Erythroblast (primary cell): ENCODE results near the gene RAB11A.

Experiments used
- GATA1 ChIP-seq: IDR thresholded peaks from 2 replicates; pipeline ENCODE4 v1.6.1; 2011; ENCODE audit warnings: low read depth, mild to moderate bottlenecking, control low read depth, low read length, moderate library complexity
- POLR2A ChIP-seq: IDR thresholded peaks from 2 replicates; pipeline ENCODE4 v1.6.1; 2011; ENCODE audit warnings: mild to moderate bottlenecking, low read length

DNA sequence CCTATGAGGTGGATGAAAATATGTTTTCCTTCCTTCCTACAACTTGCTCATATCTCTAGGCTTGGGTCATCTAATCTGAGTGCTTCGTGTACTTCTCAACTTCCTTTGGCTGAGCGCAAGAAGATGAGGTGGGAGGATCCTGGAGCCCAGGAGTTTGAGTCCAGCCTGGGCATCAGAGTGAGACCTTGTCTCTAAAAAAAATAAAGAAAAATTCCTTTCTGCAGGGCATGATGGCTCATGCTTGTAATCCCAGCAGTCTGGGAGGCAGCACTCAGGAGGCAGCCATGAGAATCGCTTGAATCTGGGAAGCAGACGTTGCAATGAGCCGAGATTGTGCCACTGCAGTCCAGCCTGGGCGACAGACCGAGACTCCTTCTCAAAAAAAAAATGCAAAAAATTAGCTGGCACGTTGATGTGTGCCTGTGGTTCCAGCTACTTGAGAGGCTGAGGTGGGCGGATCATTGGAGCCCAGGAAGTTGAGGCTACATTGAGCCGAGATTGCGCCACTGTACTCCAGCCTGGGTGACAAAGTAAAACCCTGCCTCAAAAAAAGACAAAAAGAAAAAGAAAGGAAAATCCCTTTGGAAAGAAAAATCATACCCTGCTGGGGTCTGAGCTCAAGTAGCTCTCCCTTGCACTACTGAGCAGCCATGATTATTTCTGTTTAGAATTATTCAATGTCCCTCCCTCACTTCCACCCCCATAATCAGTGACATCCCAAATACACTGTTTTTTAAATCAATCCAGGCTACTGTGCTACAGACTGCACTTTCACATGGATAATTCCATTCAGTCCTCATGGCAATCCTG is 28.0 kb upstream of the RAB11A start:
- TF ChIP-seq POLR2A (no peak), GATA1 (no peak)
